Hepatocyte (in vitro differentiated cells): ENCODE results near the gene SERPING1.

Source experiments
- EZH2phosphoT487 ChIP-seq: fragments of 200-600 bp; sonication (generic); IDR thresholded peaks from one replicate; pipeline ENCODE4 v1.6.1; 2018; ENCODE audit warnings: antibody characterized with exemption, mild to moderate bottlenecking, low read depth, moderate library complexity; ENCODE audit not compliant: unreplicated experiment, severe bottlenecking
- TF ChIP-seq, protein P1 (sequence below): fragments of 200-600 bp; sonication (generic); IDR thresholded peaks from 2 replicates; pipeline ENCODE4 v1.5.1; 2016; ENCODE audit warnings: antibody characterized with exemption, mild to moderate bottlenecking; ENCODE audit not compliant: poor library complexity

DNA sequence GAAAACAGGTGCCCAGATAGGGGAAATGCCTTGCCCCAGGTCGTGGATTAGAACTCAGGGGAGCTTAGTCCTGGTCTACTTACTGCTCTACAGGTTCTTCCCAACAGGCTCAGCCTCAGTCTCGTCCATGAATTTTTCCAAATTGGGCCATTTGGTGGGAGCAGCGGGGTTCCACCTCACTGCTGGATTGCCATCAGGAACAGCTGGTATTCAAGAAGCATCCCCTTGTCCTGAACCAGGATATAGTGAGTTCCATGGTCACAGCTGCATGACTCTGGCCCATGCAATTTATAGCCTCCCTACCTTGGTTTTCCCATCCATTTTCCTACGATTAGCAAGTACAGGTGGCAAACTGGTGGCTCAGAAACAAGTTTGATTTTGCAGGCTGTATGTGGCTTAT is 23.4 kb upstream of the SERPING1 start:
- TF ChIP-seq EZH2phosphoT487, result no peak
- TF ChIP-seq, protein P1, sequence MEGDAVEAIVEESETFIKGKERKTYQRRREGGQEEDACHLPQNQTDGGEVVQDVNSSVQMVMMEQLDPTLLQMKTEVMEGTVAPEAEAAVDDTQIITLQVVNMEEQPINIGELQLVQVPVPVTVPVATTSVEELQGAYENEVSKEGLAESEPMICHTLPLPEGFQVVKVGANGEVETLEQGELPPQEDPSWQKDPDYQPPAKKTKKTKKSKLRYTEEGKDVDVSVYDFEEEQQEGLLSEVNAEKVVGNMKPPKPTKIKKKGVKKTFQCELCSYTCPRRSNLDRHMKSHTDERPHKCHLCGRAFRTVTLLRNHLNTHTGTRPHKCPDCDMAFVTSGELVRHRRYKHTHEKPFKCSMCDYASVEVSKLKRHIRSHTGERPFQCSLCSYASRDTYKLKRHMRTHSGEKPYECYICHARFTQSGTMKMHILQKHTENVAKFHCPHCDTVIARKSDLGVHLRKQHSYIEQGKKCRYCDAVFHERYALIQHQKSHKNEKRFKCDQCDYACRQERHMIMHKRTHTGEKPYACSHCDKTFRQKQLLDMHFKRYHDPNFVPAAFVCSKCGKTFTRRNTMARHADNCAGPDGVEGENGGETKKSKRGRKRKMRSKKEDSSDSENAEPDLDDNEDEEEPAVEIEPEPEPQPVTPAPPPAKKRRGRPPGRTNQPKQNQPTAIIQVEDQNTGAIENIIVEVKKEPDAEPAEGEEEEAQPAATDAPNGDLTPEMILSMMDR, result no peak
